Astrocyte (in vitro differentiated cells and primary cell): ENCODE data around the gene MS4A4E. TPM values are rescaled to one million over a fixed set of nuclear protein-coding genes. Genes with fewer than 3 reads are reported as not detected.
"Not testable (repeated sequence)": the region's sequence is repeated elsewhere in the genome, so short reads cannot be mapped to it uniquely, and the experiment has no call there.

Source experiments
- DNase-seq: peaks from one replicate; pipeline ENCODE4 v3.0.0-alpha.2; 2010; ENCODE audit warnings: low read depth
- FAIRE-seq: peaks from 2 replicates; lab custom pipeline; 2011; peaks lifted over from hg19 to GRCh38; lab: Jason Lieb, UNC
- H2AFZ ChIP-seq: 2 replicates; pipeline ENCODE4 v1.6.0; 2012; ENCODE audit warnings: low read depth, low read length, inconsistent platforms
- H3K27ac ChIP-seq: 2 replicates; pipeline ENCODE4 v1.5.1; 2011; ENCODE audit warnings: low read depth, low read length, inconsistent platforms
- H3K27me3 ChIP-seq: 2 replicates; pipeline ENCODE4 v1.6.0; 2011; ENCODE audit warnings: low read length, inconsistent platforms; ENCODE audit not compliant: insufficient read depth
- H3K36me3 ChIP-seq: 2 replicates; pipeline ENCODE4 v1.5.1; 2011; ENCODE audit warnings: low read length, inconsistent platforms; ENCODE audit not compliant: insufficient read depth
- H3K4me1 ChIP-seq: 2 replicates; pipeline ENCODE4 v1.5.1; 2011; ENCODE audit warnings: low read length, inconsistent platforms; ENCODE audit not compliant: insufficient read depth
- H3K4me2 ChIP-seq: 2 replicates; pipeline ENCODE4 v1.6.0; 2012; ENCODE audit warnings: low read length, inconsistent platforms
- H3K4me3 ChIP-seq: 2 replicates; pipeline ENCODE4 v1.5.1; 2011; ENCODE audit warnings: low read depth, mild to moderate bottlenecking, low read length, inconsistent platforms; ENCODE audit not compliant: insufficient read depth
- H3K79me2 ChIP-seq: 2 replicates; pipeline ENCODE4 v1.6.0; 2012; ENCODE audit warnings: mild to moderate bottlenecking, low read length, inconsistent platforms; ENCODE audit not compliant: insufficient read depth
- H3K9ac ChIP-seq: 2 replicates; pipeline ENCODE4 v1.6.0; 2012; ENCODE audit warnings: mild to moderate bottlenecking, low read length, inconsistent platforms
- H3K9me3 ChIP-seq: 2 replicates; pipeline ENCODE4 v1.5.1; 2012; ENCODE audit warnings: low read depth, mild to moderate bottlenecking, low read length, inconsistent platforms; ENCODE audit not compliant: insufficient read depth
- H4K20me1 ChIP-seq: 2 replicates; pipeline ENCODE4 v1.6.0; 2012; ENCODE audit warnings: low read length, inconsistent platforms; ENCODE audit not compliant: insufficient read depth
- H3K27ac Mint-ChIP-seq: one replicate; pipeline ENCODE4 v1.8.0; 2021; ENCODE audit warnings: mild to moderate bottlenecking, mixed read lengths; ENCODE audit not compliant: unreplicated experiment
- H3K27me3 Mint-ChIP-seq: one replicate; pipeline ENCODE4 v1.8.0; 2021; ENCODE audit warnings: low read depth, mixed read lengths; ENCODE audit not compliant: unreplicated experiment
- H3K36me3 Mint-ChIP-seq: one replicate; pipeline ENCODE4 v1.8.0; 2021; ENCODE audit warnings: low read depth, mixed read lengths; ENCODE audit not compliant: unreplicated experiment
- H3K4me1 Mint-ChIP-seq: one replicate; pipeline ENCODE4 v1.8.0; 2021; ENCODE audit warnings: low read depth, mixed read lengths; ENCODE audit not compliant: unreplicated experiment
- H3K4me3 Mint-ChIP-seq: one replicate; pipeline ENCODE4 v1.8.0; 2021; ENCODE audit warnings: mild to moderate bottlenecking, moderate library complexity, mixed read lengths; ENCODE audit not compliant: unreplicated experiment
- H3K9me3 Mint-ChIP-seq: one replicate; pipeline ENCODE4 v1.8.0; 2021; ENCODE audit warnings: mild to moderate bottlenecking, mixed read lengths; ENCODE audit not compliant: unreplicated experiment
- CTCF ChIP-seq: IDR thresholded peaks from 2 replicates; pipeline ENCODE4 v1.5.1; 2011; ENCODE audit warnings: low read depth, mild to moderate bottlenecking, inconsistent platforms, low read length, moderate library complexity; ENCODE audit not compliant: insufficient read depth
- EZH2 ChIP-seq: IDR thresholded peaks from 2 replicates; pipeline ENCODE4 v1.6.1; 2012; ENCODE audit warnings: mild to moderate bottlenecking, low read length, inconsistent platforms; ENCODE audit not compliant: insufficient read depth
- total RNA-seq: library from RNA; stranded (reverse); gene quantifications from 2 replicates; pipeline ENCODE4 v1.2.1, GENCODE V29; 2021

Gene MS4A4E
- total RNA-seq, 1 donor from 2014 or later: not detected

- FAIRE-seq: no peak
- Histone ChIP-seq H3K36me3 (no peaks in the 10 kb centered on the region), H3K27ac (no peak overlapping the region), H3K9me3 (no peaks in the 10 kb centered on the region), H3K4me2 (no peak overlapping the region), H3K4me1 (no peaks in the 10 kb centered on the region), H3K27me3 (no peaks in the 10 kb centered on the region), H2AFZ (no peak overlapping the region), H3K4me3 (no peak overlapping the region), H3K79me2 (no peaks in the 10 kb centered on the region), H3K9ac (no peak overlapping the region), H4K20me1 (no peaks in the 10 kb centered on the region)
- Mint-ChIP-seq H3K27me3 (no peaks in the 10 kb centered on the region), H3K4me1 (peaks cover 8% of the 10 kb centered on the region), H3K9me3 (no peaks in the 10 kb centered on the region), H3K4me3 (no peak overlapping the region), H3K27ac (no peak overlapping the region), H3K36me3 (no peaks in the 10 kb centered on the region)
- DNase-seq: no peak
- no peak for TF ChIP-seq EZH2
- TF ChIP-seq CTCF: no peak
These were observed 36.3 kb downstream of the MS4A4E start for GRCh38 chr11:60206616-60207015.

GRCh38 chr11:60204922-60205321 is 38.0 kb downstream of the MS4A4E start:
- Histone ChIP-seq H3K4me2 (no peak overlapping the region), H3K27me3 (no peaks in the 10 kb centered on the region), H3K36me3 (no peaks in the 10 kb centered on the region), H3K79me2 (no peaks in the 10 kb centered on the region), H4K20me1 (no peaks in the 10 kb centered on the region), H3K27ac (no peak overlapping the region), H3K4me3 (no peak overlapping the region), H3K9me3 (no peaks in the 10 kb centered on the region), H2AFZ (no peak overlapping the region), H3K9ac (no peak overlapping the region), H3K4me1 (no peaks in the 10 kb centered on the region)
- no peaks in the 10 kb centered on the region for H3K9me3 Mint-ChIP-seq
- no peak overlapping the region for H3K27ac Mint-ChIP-seq
- DNase-seq (no peak), FAIRE-seq (no peak)
- TF ChIP-seq EZH2 (no peak), CTCF (no peak)
- no peaks in the 10 kb centered on the region for H3K36me3 Mint-ChIP-seq
- peaks cover 8% of the 10 kb centered on the region for H3K4me1 Mint-ChIP-seq
- no peaks in the 10 kb centered on the region for H3K27me3 Mint-ChIP-seq
- no peak overlapping the region for H3K4me3 Mint-ChIP-seq

GRCh38 chr11:60201334-60201733 is 41.6 kb downstream of the MS4A4E start:
- H3K9me3 ChIP-seq, H3K27me3 ChIP-seq, H4K20me1 ChIP-seq, H3K27ac ChIP-seq, H3K4me1 ChIP-seq, DNase-seq, H3K36me3 Mint-ChIP-seq, H3K4me2 ChIP-seq, H3K9ac ChIP-seq, H3K27ac Mint-ChIP-seq, H2AFZ ChIP-seq, FAIRE-seq, H3K79me2 ChIP-seq, H3K27me3 Mint-ChIP-seq, H3K9me3 Mint-ChIP-seq, H3K4me3 Mint-ChIP-seq, H3K36me3 ChIP-seq, H3K4me3 ChIP-seq, H3K4me1 Mint-ChIP-seq: not testable (repeated sequence)
